Medulla oblongata (tissue), 1 donor: Measurements from ENCODE around the gene JPH4.

Experiments used
- DNase-seq: peaks from one replicate; pipeline ENCODE4 v3.0.0-alpha.2; 2015; ENCODE audit errors: extremely low spot score

JPH4 gene

DNA sequence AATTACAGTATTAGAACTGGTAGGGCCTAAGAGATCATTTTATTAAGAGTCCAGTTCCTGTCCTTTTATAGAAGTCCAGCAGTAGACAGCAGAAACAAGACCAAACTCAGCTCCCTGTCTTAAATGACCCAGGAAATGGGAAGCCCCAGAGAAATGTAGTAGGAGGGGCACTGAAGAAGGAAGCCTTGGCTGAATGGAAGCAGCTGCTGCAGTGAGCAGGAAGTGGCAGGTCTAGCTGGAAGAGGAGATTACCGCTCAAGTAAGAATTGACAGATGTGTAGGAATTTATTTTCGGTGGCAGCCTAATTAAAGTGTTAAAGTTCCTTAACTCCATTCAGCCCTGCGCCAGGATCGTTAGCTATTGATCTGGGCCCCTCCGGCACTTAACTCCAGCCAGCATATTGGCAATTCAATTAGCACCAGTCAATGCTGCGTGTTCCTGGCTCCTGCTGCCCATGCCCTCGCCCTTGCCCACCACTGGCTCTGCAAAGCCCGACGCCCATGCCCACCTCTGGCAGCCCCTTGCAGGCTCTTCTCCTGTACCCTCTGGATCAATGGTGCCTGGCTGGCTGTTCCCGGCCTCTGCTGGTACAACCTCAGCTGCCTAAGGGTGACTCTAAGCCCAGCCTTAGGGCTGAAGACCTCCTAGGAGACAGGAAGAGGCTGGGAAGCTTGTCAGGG lies 48.1 kb downstream of the JPH4 start:
- no peak for DNase-seq

DNA sequence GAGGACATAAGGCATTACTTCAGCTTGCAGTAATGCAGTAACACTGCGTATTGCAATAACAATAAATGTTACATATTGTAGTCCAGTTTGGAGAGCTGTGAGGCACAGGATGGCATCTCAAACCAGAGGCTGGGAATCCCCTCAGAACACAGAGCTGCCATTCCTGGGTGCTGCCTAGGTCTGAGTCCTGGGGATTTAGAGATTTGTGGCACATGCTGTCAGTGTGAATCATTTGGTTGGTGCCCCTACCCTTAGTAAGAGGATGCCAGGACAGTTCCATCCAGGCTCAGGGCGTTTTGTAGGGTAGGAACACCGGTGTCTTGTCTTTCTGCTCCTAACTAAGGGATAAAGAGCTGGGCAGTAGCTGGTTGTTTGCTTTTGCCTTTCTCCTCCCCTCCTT lies 49.6 kb downstream of the JPH4 start:
- no peak for DNase-seq

DNA sequence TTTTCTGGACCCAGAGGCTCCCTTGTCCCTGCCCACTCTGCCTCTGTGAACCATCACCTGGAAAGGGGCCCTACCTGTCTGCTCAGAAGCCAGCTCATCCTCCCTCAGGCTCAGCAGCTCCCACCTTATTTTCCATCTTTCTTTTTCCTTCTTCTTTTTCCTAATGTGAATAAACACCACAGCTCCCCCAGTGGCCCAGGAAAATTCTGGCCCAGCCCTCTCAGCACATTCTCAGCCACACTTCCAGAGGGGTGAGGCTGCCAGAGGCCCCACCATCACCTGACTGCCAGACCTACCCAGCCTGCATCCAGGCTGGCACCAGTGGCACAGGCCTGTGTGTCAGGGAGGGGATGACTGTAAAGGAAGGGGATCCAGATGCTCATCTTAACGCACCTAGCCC lies 50.0 kb downstream of the JPH4 start:
- DNase-seq = no peak

DNA sequence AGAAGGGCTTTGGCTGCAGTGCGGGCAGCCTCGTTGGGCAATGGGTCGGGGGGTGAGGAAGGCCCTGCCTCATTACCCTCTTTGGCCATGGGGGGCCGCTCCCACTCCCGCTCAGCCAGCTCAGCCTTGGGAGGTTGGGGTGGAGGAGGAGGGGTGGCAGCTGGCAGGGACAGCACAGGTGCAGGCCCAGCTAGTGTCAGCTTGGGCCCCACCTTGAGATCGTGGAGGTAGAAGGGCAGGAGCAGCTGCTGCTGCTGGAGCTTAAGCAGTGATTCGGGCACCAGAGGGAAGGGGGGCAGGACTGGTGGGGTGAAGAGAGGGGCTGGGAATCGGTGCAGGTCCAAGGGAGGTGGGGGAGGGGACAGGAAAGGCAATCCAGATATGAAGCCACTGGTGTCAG lies 53.0 kb downstream of the JPH4 start:
- DNase-seq = no peak

DNA sequence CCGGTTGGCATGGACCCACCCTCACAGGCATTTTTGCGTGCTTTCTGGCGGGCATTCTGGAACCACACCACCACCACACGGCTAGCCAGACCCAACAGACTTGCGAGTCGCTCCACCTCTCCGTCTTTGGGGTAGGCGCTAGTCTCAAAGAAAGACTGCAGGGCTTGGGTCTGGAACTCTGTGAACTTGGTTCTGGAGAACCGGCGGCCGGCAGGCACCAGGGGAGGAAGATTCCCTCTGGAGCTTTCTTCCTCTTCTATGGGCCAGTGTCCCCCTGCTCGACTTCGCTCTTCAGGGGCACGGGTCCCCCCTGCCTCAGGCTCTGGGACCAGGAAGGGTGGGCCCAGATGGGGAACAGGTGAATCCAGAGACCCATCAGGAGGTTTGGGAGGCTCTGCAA lies 53.6 kb downstream of the JPH4 start:
- no peak for DNase-seq

DNA sequence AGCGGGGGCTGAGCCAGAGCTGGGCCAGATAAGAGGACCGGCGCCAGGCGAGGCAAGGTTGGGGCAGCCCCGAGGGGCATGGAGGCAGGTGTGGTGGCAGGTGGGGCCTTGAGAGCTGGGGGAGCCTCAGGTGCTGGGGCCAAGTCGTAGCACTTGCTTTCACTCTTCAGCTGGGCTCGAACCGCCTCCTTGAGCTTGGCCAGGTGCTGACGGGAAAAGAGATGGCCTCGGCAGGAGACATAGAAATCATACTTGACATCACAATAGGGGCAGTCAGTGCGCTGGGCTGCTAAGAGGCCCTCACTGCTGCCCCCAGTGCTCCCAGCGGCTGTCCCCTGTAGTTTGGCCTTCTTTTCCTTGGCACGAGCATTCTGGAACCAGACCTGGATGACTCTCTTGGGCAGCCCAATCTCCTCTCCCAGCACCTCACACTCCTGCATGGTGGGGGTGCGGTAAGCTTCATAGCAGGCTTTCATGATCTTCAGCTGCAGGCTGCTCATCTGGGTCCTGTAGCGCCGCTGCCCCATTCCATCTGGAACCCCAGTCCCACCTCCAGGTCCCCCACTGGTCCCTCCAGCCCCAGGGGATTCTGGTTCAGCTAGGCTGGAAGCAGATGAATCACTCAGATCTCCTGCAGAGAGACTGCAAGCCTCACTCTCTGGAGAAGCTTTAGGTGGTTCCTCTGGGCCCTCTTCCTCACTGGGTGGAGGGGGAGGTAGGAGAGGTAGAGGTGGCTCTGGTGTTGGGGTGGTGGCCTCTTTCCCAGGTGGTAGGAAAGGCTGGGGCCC lies 55.2 kb downstream of the JPH4 start:
- no peak for DNase-seq

DNA sequence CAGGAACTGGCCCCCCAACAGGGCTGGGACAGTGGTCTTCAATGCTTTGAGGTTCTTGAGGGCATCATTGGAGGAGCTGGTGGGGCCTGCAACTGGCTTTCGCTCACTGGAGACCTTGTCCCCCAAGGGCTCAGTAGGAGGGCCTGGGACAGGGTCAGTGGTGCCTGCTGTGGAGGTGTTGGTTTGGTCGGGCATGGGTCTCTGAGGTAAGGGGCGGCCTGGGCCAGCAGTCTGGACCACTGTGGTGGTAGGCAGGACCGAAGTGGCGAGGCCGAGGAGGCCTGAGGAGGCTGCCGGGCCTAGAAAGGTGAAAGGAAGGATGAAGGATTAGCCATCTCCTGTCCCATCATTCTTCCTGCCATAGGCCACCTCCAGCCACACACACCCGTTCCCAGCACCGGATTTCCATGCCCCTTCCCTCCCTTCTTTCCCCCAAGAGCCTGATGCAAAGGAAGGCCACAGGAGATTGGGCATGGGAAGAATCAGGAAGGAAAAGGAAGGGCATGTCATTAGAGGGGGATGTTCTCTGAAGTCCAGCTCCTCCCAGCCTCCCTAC lies 55.9 kb downstream of the JPH4 start:
- DNase-seq = no peak

DNA sequence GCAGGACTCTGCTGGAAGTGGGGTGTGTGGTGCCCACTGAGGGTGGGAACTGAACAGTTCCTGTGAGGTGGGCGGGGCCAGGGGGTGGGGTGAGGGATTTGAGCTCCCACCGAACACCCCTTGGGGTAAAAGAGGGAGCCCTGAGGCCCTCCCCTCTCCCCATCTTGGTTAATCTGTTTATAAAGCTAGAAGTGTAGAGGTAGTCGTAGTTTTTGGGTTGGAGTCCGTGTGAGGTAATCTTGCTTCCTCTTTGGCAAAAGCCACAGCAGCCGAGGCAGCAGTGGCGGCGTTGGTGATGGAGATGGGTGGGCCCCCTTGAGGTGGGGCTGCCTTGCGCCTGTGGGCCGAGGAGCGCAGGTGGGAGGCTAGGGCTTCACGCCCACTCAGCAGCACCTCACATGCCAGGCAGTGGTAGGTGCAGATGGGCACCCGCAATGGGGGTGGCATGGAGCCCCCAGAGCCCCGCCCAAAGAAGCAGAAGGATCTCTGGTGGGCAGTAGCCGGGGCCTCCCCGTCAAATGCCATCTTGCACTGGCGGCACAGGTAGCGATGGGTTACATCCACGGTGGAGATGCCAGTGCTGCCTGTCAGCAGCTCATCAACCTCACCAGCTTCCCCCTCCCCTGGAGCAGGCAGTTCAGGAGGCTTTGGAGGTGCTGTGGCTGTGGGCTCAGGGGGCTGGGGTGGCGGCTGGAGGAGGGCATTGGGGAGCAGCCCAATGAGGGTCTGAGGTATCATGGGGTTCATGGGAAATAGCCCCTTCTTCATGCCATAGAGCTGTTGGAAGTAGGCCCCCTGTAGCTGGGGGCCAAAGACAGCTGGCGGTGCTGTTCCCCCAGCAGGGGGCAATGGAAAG lies 56.6 kb downstream of the JPH4 start:
- DNase-seq = no peak

DNA sequence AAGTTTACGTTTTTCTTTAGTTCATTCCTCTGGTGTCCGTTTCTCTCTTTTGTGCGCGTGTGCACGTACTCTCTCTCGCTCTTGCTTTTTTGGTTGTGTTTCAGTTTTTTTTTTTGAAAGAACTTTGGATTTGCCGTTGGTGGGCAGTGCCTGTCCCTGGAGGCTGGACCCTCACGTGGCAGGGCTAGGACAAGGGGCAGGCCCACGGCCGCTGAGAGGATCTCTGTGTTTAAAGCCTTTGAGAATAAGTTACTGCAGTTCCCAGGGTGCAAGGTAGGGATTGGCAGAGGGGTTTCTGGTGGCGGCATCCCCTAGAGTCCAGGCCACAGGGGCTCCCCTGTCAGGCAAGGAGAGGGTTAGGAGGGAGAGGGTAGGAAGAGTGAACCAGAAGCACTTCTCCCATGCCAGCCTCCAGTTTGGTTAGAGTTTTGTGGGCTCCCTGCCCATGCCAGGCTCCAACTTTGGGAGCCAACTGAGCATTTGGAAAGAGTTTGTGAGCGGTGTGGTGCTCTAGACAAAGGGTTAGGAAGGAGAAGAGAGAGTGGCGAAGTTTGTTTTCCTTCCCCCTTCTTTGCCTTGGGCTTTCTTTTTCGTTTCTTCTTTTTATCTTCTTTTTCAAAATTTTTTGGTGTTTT lies 57.6 kb downstream of the JPH4 start:
- peak; percentile 50 for DNase-seq

DNA sequence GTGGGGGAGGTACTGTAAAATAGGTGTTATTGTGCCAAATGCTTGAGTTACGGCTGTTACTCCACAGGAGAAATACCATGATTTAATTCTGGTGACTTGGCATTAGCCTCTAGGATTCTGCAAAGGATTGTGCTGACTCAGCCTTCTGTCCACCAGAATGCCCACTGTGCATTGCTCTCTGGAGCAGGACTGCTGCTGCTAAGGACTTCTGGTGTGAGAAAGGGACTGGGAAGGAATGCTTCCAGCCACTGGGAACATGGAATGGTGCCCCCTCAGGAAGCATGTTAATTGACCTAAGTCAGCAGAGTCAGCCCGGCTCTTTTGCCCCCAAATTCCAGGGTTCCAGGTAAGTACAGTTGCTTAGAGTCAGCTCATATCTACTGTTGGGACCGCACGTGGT lies 59.9 kb downstream of the JPH4 start:
- DNase-seq = no peak
